ENCODE data around the gene ZNF70.

GRCh38 chr22:23796461-23796860, 45.5 kb upstream of the ZNF70 start:
- TF ChIP-seq CTCF (IDR thresholded peaks at IDR 0.05): no peak
- no peak for TF ChIP-seq POLR2AphosphoS5 (IDR thresholded peaks at IDR 0.05)
- TF ChIP-seq EP300 (IDR thresholded peaks at IDR 0.05): no peak
